ENCODE data around the gene ANKRD13B. TPM values are rescaled to one million over a fixed set of nuclear protein-coding genes. Genes with fewer than 3 reads are reported as not detected.

The ANKRD13B gene
- total and polyA plus RNA-seq, 9 donors, result 3.6 to 23.4 (median 12.0) TPM

DNA sequence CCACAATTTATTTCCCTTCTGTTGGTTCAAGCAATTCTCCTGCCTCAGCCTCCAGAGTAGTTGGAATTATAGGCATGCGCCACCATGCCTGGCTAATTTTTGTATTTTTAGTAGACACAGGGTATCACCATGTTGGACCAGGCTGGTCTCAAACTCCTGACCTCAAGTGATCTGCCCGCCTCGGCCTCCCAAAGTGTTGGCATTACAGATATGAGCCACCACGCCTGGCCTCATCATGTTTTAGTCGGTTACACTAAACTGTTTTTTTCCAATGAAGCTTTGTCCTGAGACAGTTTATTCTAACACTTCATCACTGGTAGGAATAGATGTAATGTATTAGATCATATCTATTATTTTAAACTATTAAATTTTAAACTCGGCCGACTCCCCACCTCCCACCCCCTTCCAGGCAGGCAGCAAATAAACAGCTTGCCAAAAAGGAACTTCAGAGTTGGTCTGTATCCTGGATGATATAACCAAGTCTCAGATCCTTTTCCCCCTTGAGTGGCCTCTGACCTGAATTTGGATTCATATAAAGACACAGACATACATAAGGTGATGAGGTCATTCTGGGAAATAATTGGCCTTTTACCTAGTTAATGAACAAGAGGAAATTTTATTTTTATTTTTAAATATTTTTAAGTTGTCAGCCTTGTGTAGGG is 48.2 kb downstream of the ANKRD13B start:
- Histone ChIP-seq H3K36me3 (no peaks in the 10 kb centered on the region), H3K4me3 (no peak overlapping the region), H3K9me3 (no peaks in the 10 kb centered on the region), H3K4me1 (ENCODE audit: insufficient read depth) (peaks cover 7% of the 10 kb centered on the region), H3K27me3 (no peaks in the 10 kb centered on the region), H3K27ac (no peak overlapping the region)
- 80 to 87% (median 82%) methylated on average over 7 of the region's 7 CpGs for WGBS, 3 donors
- TF ChIP-seq EP300 (IDR thresholded peaks at IDR 0.05) (no peak), POLR2A (IDR thresholded peaks at IDR 0.05) (no peak)
- TF ChIP-seq, protein P1, sequence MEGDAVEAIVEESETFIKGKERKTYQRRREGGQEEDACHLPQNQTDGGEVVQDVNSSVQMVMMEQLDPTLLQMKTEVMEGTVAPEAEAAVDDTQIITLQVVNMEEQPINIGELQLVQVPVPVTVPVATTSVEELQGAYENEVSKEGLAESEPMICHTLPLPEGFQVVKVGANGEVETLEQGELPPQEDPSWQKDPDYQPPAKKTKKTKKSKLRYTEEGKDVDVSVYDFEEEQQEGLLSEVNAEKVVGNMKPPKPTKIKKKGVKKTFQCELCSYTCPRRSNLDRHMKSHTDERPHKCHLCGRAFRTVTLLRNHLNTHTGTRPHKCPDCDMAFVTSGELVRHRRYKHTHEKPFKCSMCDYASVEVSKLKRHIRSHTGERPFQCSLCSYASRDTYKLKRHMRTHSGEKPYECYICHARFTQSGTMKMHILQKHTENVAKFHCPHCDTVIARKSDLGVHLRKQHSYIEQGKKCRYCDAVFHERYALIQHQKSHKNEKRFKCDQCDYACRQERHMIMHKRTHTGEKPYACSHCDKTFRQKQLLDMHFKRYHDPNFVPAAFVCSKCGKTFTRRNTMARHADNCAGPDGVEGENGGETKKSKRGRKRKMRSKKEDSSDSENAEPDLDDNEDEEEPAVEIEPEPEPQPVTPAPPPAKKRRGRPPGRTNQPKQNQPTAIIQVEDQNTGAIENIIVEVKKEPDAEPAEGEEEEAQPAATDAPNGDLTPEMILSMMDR (IDR thresholded peaks at IDR 0.05), result no peak
- DNase-seq, result no peak
- intact Hi-C loops (cut with DNase I), result loop anchor here in 1 of 4 donors (10.0 kb wide), 1 partner anchor 134 kb away; no protein-coding TSS in a partner anchor

DNA sequence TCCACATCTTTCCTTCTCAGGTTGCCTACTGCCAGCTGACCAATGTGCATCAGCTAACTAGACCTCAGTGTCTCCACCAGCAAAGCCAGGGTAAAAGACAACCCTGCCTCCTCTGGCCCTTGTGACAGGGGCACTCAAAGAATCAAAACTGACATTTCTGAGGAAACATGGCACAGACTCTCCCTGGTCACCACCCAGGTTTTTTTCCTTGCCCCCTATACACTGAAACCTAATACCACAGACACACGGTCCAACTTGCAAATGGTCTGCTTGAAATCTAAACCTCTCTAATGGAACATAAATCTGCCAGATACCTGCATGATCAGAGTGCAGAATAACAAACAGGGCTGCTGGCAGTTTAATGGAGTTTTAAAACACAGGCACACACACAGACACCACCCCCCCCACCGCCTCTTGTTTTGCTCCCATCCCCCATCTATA is 49.3 kb downstream of the ANKRD13B start:
- intact Hi-C loops (cut with DNase I), result loop anchor here in 1 of 4 donors (10.0 kb wide), 1 partner anchor 133 kb away; no protein-coding TSS in a partner anchor
- no peak overlapping the region for H3K27ac ChIP-seq
- WGBS, 3 donors, result 82 to 93% (median 86%) methylated on average over 2 of the region's 2 CpGs
- peaks cover 7% of the 10 kb centered on the region for H3K4me1 ChIP-seq (ENCODE audit: insufficient read depth)
- H3K27me3 ChIP-seq, result no peaks in the 10 kb centered on the region
- DNase-seq, result no peak
- TF ChIP-seq, protein P1 (IDR thresholded peaks at IDR 0.05), result no peak
- TF ChIP-seq POLR2A (IDR thresholded peaks at IDR 0.05) (no peak), EP300 (IDR thresholded peaks at IDR 0.05) (no peak)
- no peaks in the 10 kb centered on the region for H3K9me3 ChIP-seq
- H3K4me3 ChIP-seq, result no peak overlapping the region
- H3K36me3 ChIP-seq, result no peaks in the 10 kb centered on the region

DNA sequence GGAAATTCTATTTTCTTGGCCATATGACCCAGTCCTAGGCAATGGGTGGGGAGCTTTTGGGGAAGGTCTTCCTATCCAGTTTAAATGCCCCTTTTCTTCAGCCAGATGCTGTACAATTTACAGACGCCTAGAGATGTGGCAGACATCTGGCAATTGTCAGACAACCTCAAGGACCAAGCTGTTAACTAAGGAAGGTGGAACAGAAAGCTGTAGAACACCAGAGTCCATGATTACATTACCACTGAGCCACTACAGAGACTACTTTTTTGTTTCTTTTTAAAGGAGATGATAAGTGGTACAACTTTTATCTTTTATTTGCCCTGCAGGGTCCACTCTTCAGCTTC is 50.9 kb downstream of the ANKRD13B start:
- TF ChIP-seq POLR2A (IDR thresholded peaks at IDR 0.05), result no peak
- TF ChIP-seq, protein P1 (IDR thresholded peaks at IDR 0.05), result no peak
- no peak for TF ChIP-seq EP300 (IDR thresholded peaks at IDR 0.05)
- DNase-seq, result no peak
- Histone ChIP-seq H3K27ac (no peak overlapping the region), H3K4me3 (no peak overlapping the region), H3K9me3 (no peaks in the 10 kb centered on the region), H3K36me3 (no peaks in the 10 kb centered on the region), H3K27me3 (no peaks in the 10 kb centered on the region), H3K4me1 (ENCODE audit: insufficient read depth) (peaks cover 7% of the 10 kb centered on the region)
- WGBS, 3 donors, result 71 to 89% (median 79%) methylated on average over 1 of the region's 1 CpG
- intact Hi-C loops (cut with DNase I), result loop anchor here in 1 of 4 donors (10.0 kb wide), 1 partner anchor 131 kb away; no protein-coding TSS in a partner anchor

DNA sequence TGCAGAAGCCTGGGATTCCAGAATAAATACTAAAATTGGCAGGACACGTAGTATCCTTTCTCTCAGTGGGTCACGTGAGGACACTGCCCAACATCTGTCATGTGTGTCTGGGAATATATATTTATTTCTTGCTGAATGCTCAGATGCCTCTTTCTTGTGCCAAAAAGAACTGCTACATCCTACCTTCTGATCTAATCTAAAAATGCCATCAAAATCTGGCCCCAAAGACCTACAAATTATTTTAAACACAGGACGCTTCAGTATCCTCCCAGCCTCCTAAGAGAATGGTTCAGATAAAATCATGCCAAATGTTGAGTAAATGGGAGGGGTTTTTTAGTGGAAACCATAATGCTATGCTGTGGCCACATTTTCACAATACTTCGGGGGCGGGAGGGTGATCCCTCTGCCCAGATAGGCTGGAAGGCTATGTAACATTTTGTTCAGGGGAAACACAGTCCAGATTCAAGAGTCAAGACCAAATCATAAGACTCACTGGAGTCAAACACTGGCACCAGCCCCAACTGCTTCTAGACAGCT is 52.7 kb downstream of the ANKRD13B start:
- peak overlapping the region; percentile 13 to 51 for H3K27ac ChIP-seq
- no peaks in the 10 kb centered on the region for H3K27me3 ChIP-seq
- peaks cover 7% of the 10 kb centered on the region for H3K4me1 ChIP-seq (ENCODE audit: insufficient read depth)
- intact Hi-C loops (cut with DNase I), result loop anchor here in 1 of 4 donors (10.0 kb wide), 1 partner anchor 129 kb away; no protein-coding TSS in a partner anchor
- no peak for TF ChIP-seq EP300 (IDR thresholded peaks at IDR 0.05)
- TF ChIP-seq POLR2A (IDR thresholded peaks at IDR 0.05), result no peak
- TF ChIP-seq, protein P1 (IDR thresholded peaks at IDR 0.05), result no peak
- H3K36me3 ChIP-seq, result no peaks in the 10 kb centered on the region
- peak; percentile 42 to 87 (median 69) for DNase-seq
- no peak overlapping the region for H3K4me3 ChIP-seq
- H3K9me3 ChIP-seq, result no peaks in the 10 kb centered on the region
- 4 to 5% (median 5%) methylated on average over 5 of the region's 5 CpGs for WGBS, 3 donors
